Measurements from ENCODE around the gene PIAS1. TPM values are rescaled to one million over a fixed set of nuclear protein-coding genes. Genes with fewer than 3 reads are reported as not detected.

Gene PIAS1
- polyA plus RNA-seq, 2 of the 4 experiments (the other 2 are of a cell fraction), result 23.2 to 49.5 TPM

DNA sequence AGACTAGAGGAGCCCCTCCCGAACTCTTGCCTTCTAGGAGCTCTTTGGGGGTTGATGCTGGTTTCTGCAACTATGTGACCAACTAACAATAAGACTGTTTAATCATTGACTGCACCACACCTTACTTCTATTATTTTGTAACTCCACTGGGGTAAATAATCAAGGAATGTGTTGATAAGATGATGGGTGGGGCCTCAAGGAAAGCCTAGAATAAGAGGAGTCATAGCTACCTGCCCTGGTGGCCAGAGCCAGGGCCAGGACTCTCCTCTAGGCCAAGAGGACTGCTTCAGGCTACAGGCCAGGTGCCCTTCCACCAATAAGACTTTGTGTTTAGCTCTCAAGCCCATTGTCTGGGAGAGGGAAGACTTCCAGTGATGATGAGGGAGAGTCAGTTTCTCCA lies 41.2 kb upstream of the PIAS1 start:
- Histone ChIP-seq H3K4me3 (no peak overlapping the region), H3K4me1 (peaks cover 17% of the 10 kb centered on the region), H3K4me2 (peak overlapping the region; percentile 55), H3K9me3 (no peaks in the 10 kb centered on the region), H3K27ac (peak overlapping the region; percentile 50 to 57; a peak in 5 of 6 replicates)
- POLR2A ChIA-PET, result no interaction called here
- peak; percentile 24 to 85; a peak in 3 of 6 replicates for ATAC-seq
- DNase-seq (ENCODE audit: low read depth in 1 of 2, low spot score in 1 of 2), result peak; percentile 49 to 75
- CTCF ChIA-PET, result interaction anchor here (0.5 kb wide), 1 partner anchor 15 kb away, joined by 3 read pairs; no protein-coding TSS in a partner anchor
- TF ChIP-seq MAZ (IDR thresholded peaks at IDR 0.05; ENCODE audit: borderline replicate concordance, low read depth, low read length), result no peak
- TF ChIP-seq TP53 (CRISPR knock-in tag; IDR thresholded peaks at IDR 0.05), result no peak
- no peak for TF ChIP-seq NR3C1 (IDR thresholded peaks at IDR 0.05)
- TF ChIP-seq FOSL2 (IDR thresholded peaks at IDR 0.05), result no peak
- TF ChIP-seq FOSL2 (CRISPR knock-in tag; IDR thresholded peaks at IDR 0.05), result peak; percentile 9; the same call in 1 of the 2 replicates
- TF ChIP-seq GATA3 (IDR thresholded peaks at IDR 0.05; ENCODE audit: borderline replicate concordance), result peak; percentile 47; the same call in 1 of the 2 replicates
- 19% methylated on average over 1 of the region's 1 CpG for WGBS (ENCODE audit: missing lambda C conversion rate)
- peak; percentile 7 for FAIRE-seq

DNA sequence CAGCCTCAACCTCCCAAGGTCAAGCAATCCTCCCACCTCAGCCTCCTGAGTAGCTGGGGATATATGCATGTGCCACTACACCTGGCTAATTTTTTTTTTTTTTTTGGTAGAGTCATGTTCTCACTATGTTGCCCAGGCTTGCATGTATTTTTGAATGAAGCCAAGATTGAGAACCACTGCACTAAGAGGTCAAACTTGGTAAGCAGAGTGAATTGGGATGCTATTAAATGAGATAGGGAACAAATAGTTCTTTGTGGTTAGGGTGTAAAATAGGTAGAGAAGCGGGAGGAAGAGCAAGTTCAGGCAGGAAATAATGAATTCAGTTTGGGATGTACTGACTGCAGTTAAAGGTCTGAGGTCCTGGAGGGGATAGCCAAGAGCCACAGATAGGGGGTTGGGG lies 39.9 kb upstream of the PIAS1 start:
- no peak overlapping the region; a peak in 1 of 6 replicates for H3K27ac ChIP-seq
- POLR2A ChIA-PET, result no interaction called here
- WGBS (ENCODE audit: missing lambda C conversion rate), result 93% methylated on average over 1 of the region's 1 CpG
- no peak for ATAC-seq
- DNase-seq (ENCODE audit: low read depth in 1 of 2, low spot score in 1 of 2), result no peak
- no peaks in the 10 kb centered on the region for H3K9me3 ChIP-seq
- peaks cover 16% of the 10 kb centered on the region for H3K4me1 ChIP-seq
- H3K4me2 ChIP-seq, result no peak overlapping the region
- no peak overlapping the region for H3K4me3 ChIP-seq
- no peak for FAIRE-seq
- CTCF ChIA-PET, result interaction anchor here (1.7 kb wide), 1 partner anchor 68 kb away, joined by 3 read pairs; no protein-coding TSS in a partner anchor
- TF ChIP-seq KDM5A (IDR thresholded peaks at IDR 0.05), result no peak
- no peak for TF ChIP-seq SMC3 (IDR thresholded peaks at IDR 0.05)
- no peak for TF ChIP-seq RNF2 (IDR thresholded peaks at IDR 0.05; ENCODE audit: borderline replicate concordance, low read depth)
- TF ChIP-seq CBX2 (IDR thresholded peaks at IDR 0.05; ENCODE audit: borderline replicate concordance, low read depth), result no peak

DNA sequence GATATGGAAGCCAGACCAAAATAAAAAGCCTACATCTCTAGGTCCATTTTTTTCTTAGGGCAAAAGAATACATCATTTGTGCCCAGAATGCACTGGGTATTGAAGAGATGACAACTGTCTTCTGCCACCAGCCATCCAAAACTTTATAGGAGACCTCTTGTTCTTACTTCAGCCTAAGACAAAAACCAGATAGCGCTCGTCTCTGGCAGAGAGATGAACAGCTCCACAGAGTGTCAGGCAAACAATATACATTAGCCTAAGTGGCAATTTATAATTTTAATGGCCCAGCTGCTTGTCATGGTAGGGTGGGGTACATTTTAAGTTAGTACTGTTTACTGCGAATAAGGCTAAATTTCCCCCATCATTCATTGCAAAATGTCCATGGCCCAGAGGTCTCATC lies 38.9 kb upstream of the PIAS1 start:
- Histone ChIP-seq H3K4me1 (peaks cover 16% of the 10 kb centered on the region), H3K4me3 (no peak overlapping the region), H3K27ac (no peak overlapping the region), H3K4me2 (no peak overlapping the region), H3K9me3 (no peaks in the 10 kb centered on the region)
- ChIA-PET POLR2A (no interaction called here), CTCF (interaction anchor here (1.7 to 1.9 kb wide), 2 partner anchors 10 to 69 kb away, joined by 3 to 5 read pairs; no protein-coding TSS in a partner anchor)
- TF ChIP-seq NR3C1 (IDR thresholded peaks at IDR 0.05), result no peak
- TF ChIP-seq MYC (IDR thresholded peaks at IDR 0.05; ENCODE audit: borderline replicate concordance, low read length), result no peak
- TF ChIP-seq, protein P1, sequence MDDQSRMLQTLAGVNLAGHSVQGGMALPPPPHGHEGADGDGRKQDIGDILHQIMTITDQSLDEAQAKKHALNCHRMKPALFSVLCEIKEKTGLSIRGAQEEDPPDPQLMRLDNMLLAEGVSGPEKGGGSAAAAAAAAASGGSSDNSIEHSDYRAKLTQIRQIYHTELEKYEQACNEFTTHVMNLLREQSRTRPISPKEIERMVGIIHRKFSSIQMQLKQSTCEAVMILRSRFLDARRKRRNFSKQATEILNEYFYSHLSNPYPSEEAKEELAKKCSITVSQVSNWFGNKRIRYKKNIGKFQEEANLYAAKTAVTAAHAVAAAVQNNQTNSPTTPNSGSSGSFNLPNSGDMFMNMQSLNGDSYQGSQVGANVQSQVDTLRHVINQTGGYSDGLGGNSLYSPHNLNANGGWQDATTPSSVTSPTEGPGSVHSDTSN (IDR thresholded peaks at IDR 0.05), result no peak
- TF ChIP-seq FOXS1 (CRISPR knock-in tag; IDR thresholded peaks at IDR 0.05), result no peak
- TF ChIP-seq HEYL (CRISPR knock-in tag; IDR thresholded peaks at IDR 0.05), result no peak
- TF ChIP-seq, protein P2, sequence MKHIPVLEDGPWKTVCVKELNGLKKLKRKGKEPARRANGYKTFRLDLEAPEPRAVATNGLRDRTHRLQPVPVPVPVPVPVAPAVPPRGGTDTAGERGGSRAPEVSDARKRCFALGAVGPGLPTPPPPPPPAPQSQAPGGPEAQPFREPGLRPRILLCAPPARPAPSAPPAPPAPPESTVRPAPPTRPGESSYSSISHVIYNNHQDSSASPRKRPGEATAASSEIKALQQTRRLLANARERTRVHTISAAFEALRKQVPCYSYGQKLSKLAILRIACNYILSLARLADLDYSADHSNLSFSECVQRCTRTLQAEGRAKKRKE (CRISPR knock-in tag; IDR thresholded peaks at IDR 0.05; ENCODE audit: low read depth), result no peak
- no peak for TF ChIP-seq HOXB13 (CRISPR knock-in tag; IDR thresholded peaks at IDR 0.05; ENCODE audit: low read depth)
- TF ChIP-seq POLR2A (IDR thresholded peaks at IDR 0.05; ENCODE audit: low read length), result no peak
- no peak for TF ChIP-seq RFX5 (IDR thresholded peaks at IDR 0.05)
- no peak for TF ChIP-seq NFE2L2 (conservative IDR thresholded peaks at IDR 0.05; ENCODE audit: low read length)
- no peak for TF ChIP-seq RCOR1 (IDR thresholded peaks at IDR 0.05; ENCODE audit: low read depth, low read length)
- no peak for TF ChIP-seq CBX2 (IDR thresholded peaks at IDR 0.05; ENCODE audit: borderline replicate concordance, low read depth)
- TF ChIP-seq JUNB (IDR thresholded peaks at IDR 0.05), result no peak
- TF ChIP-seq FOSB (CRISPR knock-in tag; IDR thresholded peaks at IDR 0.05), result no peak
- TF ChIP-seq RNF2 (IDR thresholded peaks at IDR 0.05; ENCODE audit: borderline replicate concordance, low read depth), result no peak
- whole genome bisulfite sequencing (ENCODE audit: missing lambda C conversion rate), result 87% methylated on average over 3 of the region's 3 CpGs
- no peak for DNase-seq (ENCODE audit: low read depth in 1 of 2, low spot score in 1 of 2)
- ATAC-seq, result no peak
- FAIRE-seq, result no peak
